CD8-positive, alpha-beta memory T cell (primary cell): ENCODE measurements around the gene VAMP8. TPM values are rescaled to one million over a fixed set of nuclear protein-coding genes. Genes with fewer than 3 reads are reported as not detected.
"Not testable (repeated sequence)": the region's sequence is repeated elsewhere in the genome, so short reads cannot be mapped to it uniquely, and the experiment has no call there.

Source experiments
- CTCF ChIA-PET: fragments of 350-600 bp; sonication (Branson Sonifier 250); formaldehyde crosslinking; loops from one replicate; lab custom pipeline; 2021; ENCODE audit warnings: antibody characterized with exemption; lab: Charles Lee
- POLR2A ChIA-PET: fragments of 350-600 bp; sonication (Branson Sonifier 250); formaldehyde crosslinking; loops from one replicate; lab custom pipeline; 2021; ENCODE audit warnings: antibody characterized with exemption; lab: Charles Lee
- DNase-seq, 5 donors: peaks; one replicate each; pipeline versions ENCODE4 v3.0.0 to v3.0.0-alpha.2; 2020 to 2022; ENCODE audit warnings: mixed read lengths in 1 of 5
- H3K27ac ChIP-seq: one replicate; pipeline ENCODE4 v1.7.0; 2013; ENCODE audit warnings: low read depth, mild to moderate bottlenecking, low read length, moderate library complexity
- H3K27me3 ChIP-seq: 2 replicates; pipeline ENCODE4 v1.7.0; 2013; ENCODE audit warnings: low read length, mild to moderate bottlenecking; ENCODE audit not compliant: insufficient read depth, poor library complexity, severe bottlenecking
- H3K36me3 ChIP-seq: 2 replicates; pipeline ENCODE4 v1.7.0; 2013; ENCODE audit warnings: mild to moderate bottlenecking, low read length, moderate library complexity; ENCODE audit not compliant: insufficient read depth
- H3K4me1 ChIP-seq: 2 replicates; pipeline ENCODE4 v1.7.0; 2013; ENCODE audit warnings: mild to moderate bottlenecking, low read length, moderate library complexity; ENCODE audit not compliant: insufficient read depth
- H3K4me3 ChIP-seq: 2 replicates; pipeline ENCODE4 v1.7.0; 2013; ENCODE audit warnings: mild to moderate bottlenecking, low read length
- H3K9me3 ChIP-seq: 2 replicates; pipeline ENCODE4 v1.7.0; 2013; ENCODE audit warnings: mild to moderate bottlenecking, low read length
- H3K27ac Mint-ChIP-seq, 8 donors: one replicate each; pipeline ENCODE4 v1.8.0; 2020 to 2021; ENCODE audit warnings: mixed read lengths in 8 of 8, mild to moderate bottlenecking in 6 of 8, inconsistent platforms in 3 of 8, moderate library complexity in 3 of 8
- H3K27me3 Mint-ChIP-seq, 2 donors: one replicate each; pipeline ENCODE4 v1.8.0; 2020 to 2021; ENCODE audit warnings: mixed read lengths in 2 of 2, mild to moderate bottlenecking in 1 of 2, moderate library complexity in 1 of 2
- H3K36me3 Mint-ChIP-seq, 3 donors: one replicate each; pipeline ENCODE4 v1.8.0; 2020 to 2021; ENCODE audit warnings: mixed read lengths in 3 of 3, inconsistent platforms in 1 of 3, mild to moderate bottlenecking in 1 of 3
- H3K4me1 Mint-ChIP-seq, 3 donors: one replicate each; pipeline ENCODE4 v1.8.0; 2020 to 2021; ENCODE audit warnings: mixed read lengths in 3 of 3, inconsistent platforms in 1 of 3, mild to moderate bottlenecking in 1 of 3
- H3K4me3 Mint-ChIP-seq, 7 donors: one replicate each; pipeline ENCODE4 v1.8.0; 2020 to 2021; ENCODE audit warnings: mixed read lengths in 7 of 7, mild to moderate bottlenecking in 6 of 7, moderate library complexity in 4 of 7, inconsistent platforms in 2 of 7
- H3K9me3 Mint-ChIP-seq, 5 donors: one replicate each; pipeline ENCODE4 v1.8.0; 2020 to 2022; ENCODE audit warnings: mixed read lengths in 5 of 5, mild to moderate bottlenecking in 3 of 5, moderate library complexity in 2 of 5, inconsistent platforms in 1 of 5
- polyA plus RNA-seq: library from polyadenylated mRNA; unstranded; fragments of 300-500 nt; fragmentation: Illumina TruSeq; gene quantifications from one replicate; pipeline ENCODE4 v1.2.3, GENCODE V29; 2021
- total RNA-seq, 2 experiments: library from RNA; stranded (reverse); gene quantifications; one replicate each; pipeline ENCODE4 v1.2.3, GENCODE V29; 2021

VAMP8 gene
- total and polyA plus RNA-seq, 3 experiments from 2014 or later, result 94.4 to 355 (median 95.4) TPM

DNA sequence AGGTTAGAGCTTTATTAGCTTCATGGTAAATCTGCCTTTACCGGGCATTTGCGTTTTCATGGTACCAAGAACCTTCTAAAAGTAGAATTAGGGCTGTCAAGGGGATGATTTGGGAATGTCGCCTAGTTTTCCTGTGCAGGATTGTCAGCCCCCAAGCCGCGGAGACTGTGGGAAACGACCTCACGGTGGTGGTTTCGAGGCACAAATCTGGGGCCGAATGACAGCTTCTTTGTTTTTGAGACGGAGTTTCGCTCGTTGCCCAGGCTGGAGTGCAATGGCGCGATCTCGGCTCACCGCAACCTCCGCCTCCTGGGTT is 38.0 kb downstream of the VAMP8 start:
- H3K27ac ChIP-seq, result peak overlapping the region; percentile 74
- CTCF ChIA-PET, result interaction anchor here (0.9 to 1.4 kb wide), 2 partner anchors 11 to 64 kb away, joined by 4 read pairs; no protein-coding TSS in a partner anchor
- peak in 1 of 5 donors; percentile 43 for DNase-seq
- peaks cover 23 to 45% (median 35%) of the 10 kb centered on the region in 3 donors for H3K4me1 Mint-ChIP-seq
- peaks cover 0 to 4% of the 10 kb centered on the region in 2 donors for H3K27me3 Mint-ChIP-seq
- peak overlapping the region; percentile 84 for H3K4me3 ChIP-seq
- peaks cover 10% of the 10 kb centered on the region for H3K36me3 ChIP-seq
- H3K36me3 Mint-ChIP-seq, result peaks cover 0 to 27% (median 4%) of the 10 kb centered on the region in 3 donors
- H3K4me3 Mint-ChIP-seq, result peak overlapping the region in 5 of 7 donors; percentile 1 to 99 (median 38)
- H3K9me3 ChIP-seq, result no peaks in the 10 kb centered on the region
- H3K4me1 ChIP-seq, result peaks cover 31% of the 10 kb centered on the region
- H3K9me3 Mint-ChIP-seq, result no peaks in the 10 kb centered on the region
- POLR2A ChIA-PET, result interaction anchor here (0.9 kb wide), 1 partner anchor 55 kb away, joined by 5 read pairs; no protein-coding TSS in a partner anchor
- peak overlapping the region in 6 of 8 donors; percentile 89 to 99 (median 94) for H3K27ac Mint-ChIP-seq
- no peaks in the 10 kb centered on the region for H3K27me3 ChIP-seq

- Histone ChIP-seq H3K36me3 (peaks cover 18% of the 10 kb centered on the region), H3K4me1 (peaks cover 21% of the 10 kb centered on the region)
- H3K4me3 Mint-ChIP-seq, result peak overlapping the region; percentile 95 to 99 (median 96)
- H3K27me3 Mint-ChIP-seq, DNase-seq, H3K27ac ChIP-seq, H3K9me3 ChIP-seq, H3K4me3 ChIP-seq, H3K27me3 ChIP-seq, H3K9me3 Mint-ChIP-seq: not testable (repeated sequence)
- H3K36me3 Mint-ChIP-seq, result peaks cover 0 to 34% (median 11%) of the 10 kb centered on the region in 3 donors
- peak overlapping the region in 5 of 8 donors; percentile 21 to 94 (median 68) for H3K27ac Mint-ChIP-seq
- CTCF ChIA-PET, result interaction anchor here (0.6 to 1.0 kb wide), 3 partner anchors 14 to 22 kb away, joined by 3 to 4 read pairs (median 3); partner anchors contain the start of genes RNF181 and TMEM150A
- peaks cover 18 to 32% (median 29%) of the 10 kb centered on the region in 3 donors for H3K4me1 Mint-ChIP-seq
- POLR2A ChIA-PET, result interaction anchor here (1.2 to 1.3 kb wide), 2 partner anchors 10 to 22 kb away, joined by 4 to 6 read pairs; partner anchors contain the start of gene RNF181
Observed at GRCh38 chr2:85617723-85618122, 40.3 kb downstream of the VAMP8 start.

DNA sequence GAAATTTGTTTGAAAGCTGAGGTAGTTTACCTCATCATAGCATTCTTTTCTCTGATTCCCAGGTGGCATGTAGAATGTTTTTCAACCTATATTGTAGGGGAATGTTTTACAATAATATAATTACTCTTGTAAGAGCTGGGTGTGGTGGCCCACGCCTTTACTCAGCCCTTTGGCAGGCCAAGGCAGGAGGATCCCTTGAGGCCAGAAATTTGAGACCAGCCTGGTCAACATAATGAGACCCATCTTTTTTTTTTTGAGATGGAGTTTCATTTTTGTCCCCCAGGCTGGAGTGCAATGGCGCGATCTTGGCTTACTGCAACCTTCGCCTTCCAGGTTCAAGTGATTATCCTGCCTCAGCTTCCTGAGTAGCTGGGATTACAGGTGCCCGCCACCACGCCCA is 42.2 kb downstream of the VAMP8 start:
- no peak overlapping the region for H3K4me3 Mint-ChIP-seq
- CTCF ChIA-PET, result interaction anchor here (1.3 to 4.7 kb wide), 2 partner anchors 15 to 17 kb away, joined by 3 to 27 read pairs; no protein-coding TSS in a partner anchor

GRCh38 chr2:85621338-85621737 is 44.0 kb downstream of the VAMP8 start:
- POLR2A ChIA-PET, result interaction anchor here (0.6 to 0.7 kb wide), 2 partner anchors 12 to 523 kb away, joined by 3 read pairs; no protein-coding TSS in a partner anchor

More for the DNA sequence above, 42.2 kb downstream of the VAMP8 start:
- Mint-ChIP-seq H3K9me3 (no peaks in the 10 kb centered on the region), H3K36me3 (peaks cover 0 to 52% (median 17%) of the 10 kb centered on the region in 3 donors), H3K4me1 (peaks cover 21 to 39% (median 29%) of the 10 kb centered on the region in 3 donors), H3K27me3 (peaks cover 0 to 2% of the 10 kb centered on the region in 2 donors), H3K27ac (peak overlapping the region in 1 of 8 donors; percentile 24)
- DNase-seq, result no peak
- POLR2A ChIA-PET, result interaction anchor here (0.7 kb wide), 2 partner anchors 105 to 585 kb away, joined by 3 read pairs; no protein-coding TSS in a partner anchor
- H3K9me3 ChIP-seq, result no peaks in the 10 kb centered on the region
- H3K36me3 ChIP-seq, result peaks cover 33% of the 10 kb centered on the region
- no peaks in the 10 kb centered on the region for H3K27me3 ChIP-seq
- peaks cover 21% of the 10 kb centered on the region for H3K4me1 ChIP-seq
- no peak overlapping the region for H3K4me3 ChIP-seq
- H3K27ac ChIP-seq, result no peak overlapping the region

DNA sequence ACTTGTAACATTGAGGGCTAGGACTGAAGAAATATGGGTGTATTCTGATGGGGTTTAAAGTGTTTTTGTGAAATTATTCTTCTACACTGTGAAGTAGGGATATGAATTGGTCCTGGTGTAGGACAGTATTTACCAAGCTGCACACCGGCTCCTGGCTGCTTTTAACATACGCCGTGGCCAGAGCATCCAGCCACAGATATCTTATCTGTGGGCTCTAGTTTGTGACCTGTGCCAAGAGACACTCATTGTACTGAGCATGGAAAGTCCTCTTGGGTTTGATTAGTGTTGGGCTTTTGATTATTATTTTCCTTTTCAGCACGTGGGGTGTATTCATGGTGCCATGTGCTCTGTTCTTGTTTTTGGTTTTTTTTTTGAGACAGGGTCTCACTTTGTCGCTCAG is 46.6 kb downstream of the VAMP8 start:
- Histone ChIP-seq H3K36me3 (peaks cover 52% of the 10 kb centered on the region), H3K27ac (no peak overlapping the region), H3K4me3 (no peak overlapping the region), H3K4me1 (no peaks in the 10 kb centered on the region), H3K27me3 (no peaks in the 10 kb centered on the region), H3K9me3 (no peaks in the 10 kb centered on the region)
- H3K4me3 Mint-ChIP-seq, result no peak overlapping the region
- CTCF ChIA-PET, result no interaction called here
- H3K27ac Mint-ChIP-seq, result peak overlapping the region in 1 of 8 donors; percentile 29
- H3K4me1 Mint-ChIP-seq, result peaks cover 8 to 23% (median 22%) of the 10 kb centered on the region in 3 donors
- no peak for DNase-seq
- H3K9me3 Mint-ChIP-seq, result no peaks in the 10 kb centered on the region
- H3K36me3 Mint-ChIP-seq, result peaks cover 3 to 81% (median 26%) of the 10 kb centered on the region in 3 donors
- POLR2A ChIA-PET, result no interaction called here
- H3K27me3 Mint-ChIP-seq, result peaks cover 0 to 1% of the 10 kb centered on the region in 2 donors

More at GRCh38 chr2:85621338-85621737, 44.0 kb downstream of the VAMP8 start:
- Mint-ChIP-seq H3K4me3 (no peak overlapping the region), H3K4me1 (peaks cover 17 to 33% (median 23%) of the 10 kb centered on the region in 3 donors), H3K27ac (peak overlapping the region in 3 of 8 donors; percentile 26 to 69 (median 39)), H3K27me3 (peaks cover 0 to 1% of the 10 kb centered on the region in 2 donors), H3K9me3 (no peaks in the 10 kb centered on the region), H3K36me3 (peaks cover 0 to 65% (median 26%) of the 10 kb centered on the region in 3 donors)
- Histone ChIP-seq H3K27me3 (no peaks in the 10 kb centered on the region), H3K9me3 (no peaks in the 10 kb centered on the region), H3K36me3 (peaks cover 46% of the 10 kb centered on the region), H3K27ac (no peak overlapping the region), H3K4me1 (peaks cover 14% of the 10 kb centered on the region), H3K4me3 (no peak overlapping the region)
- no peak for DNase-seq
- CTCF ChIA-PET, result interaction anchor here (4.7 kb wide), 1 partner anchor 15 kb away, joined by 27 read pairs; no protein-coding TSS in a partner anchor

DNA sequence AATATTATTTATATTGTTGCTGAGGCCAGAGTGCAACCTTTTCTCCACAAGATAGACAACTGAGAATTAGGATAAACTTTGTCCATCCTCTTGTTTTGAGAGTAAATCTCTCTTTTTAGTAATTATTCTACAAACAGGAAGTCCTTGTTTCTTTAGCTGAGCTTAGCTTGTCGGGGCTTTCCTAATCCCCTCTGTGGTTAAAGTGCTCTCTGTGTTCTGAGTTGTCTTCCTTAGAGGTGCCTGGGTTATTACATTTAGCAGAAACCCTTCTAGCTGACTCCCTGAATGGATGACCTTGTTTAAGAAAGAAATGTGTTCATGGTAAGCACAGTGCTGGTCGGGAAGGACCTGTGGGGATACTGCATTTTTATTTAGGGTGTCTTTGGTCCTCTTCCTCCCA is 51.3 kb downstream of the VAMP8 start:
- Mint-ChIP-seq H3K36me3 (peaks cover 3 to 93% (median 28%) of the 10 kb centered on the region in 3 donors), H3K4me1 (peaks cover 6 to 25% (median 20%) of the 10 kb centered on the region in 3 donors), H3K27ac (peak overlapping the region in 5 of 8 donors; percentile 23 to 51 (median 40)), H3K4me3 (peak overlapping the region in 1 of 7 donors; percentile 56), H3K9me3 (no peaks in the 10 kb centered on the region), H3K27me3 (peaks cover 0 to 1% of the 10 kb centered on the region in 2 donors)
- ChIA-PET POLR2A (interaction anchor here (0.7 to 1.1 kb wide), 3 partner anchors 11 to 90 kb away, joined by 3 to 6 read pairs (median 3); no protein-coding TSS in a partner anchor), CTCF (interaction anchor here (3.7 kb wide), 1 partner anchor 9 kb away, joined by 20 read pairs; no protein-coding TSS in a partner anchor)
- Histone ChIP-seq H3K4me3 (no peak overlapping the region), H3K36me3 (peaks cover 50% of the 10 kb centered on the region), H3K27ac (no peak overlapping the region), H3K4me1 (no peaks in the 10 kb centered on the region), H3K9me3 (no peaks in the 10 kb centered on the region), H3K27me3 (no peaks in the 10 kb centered on the region)
- no peak for DNase-seq

DNA sequence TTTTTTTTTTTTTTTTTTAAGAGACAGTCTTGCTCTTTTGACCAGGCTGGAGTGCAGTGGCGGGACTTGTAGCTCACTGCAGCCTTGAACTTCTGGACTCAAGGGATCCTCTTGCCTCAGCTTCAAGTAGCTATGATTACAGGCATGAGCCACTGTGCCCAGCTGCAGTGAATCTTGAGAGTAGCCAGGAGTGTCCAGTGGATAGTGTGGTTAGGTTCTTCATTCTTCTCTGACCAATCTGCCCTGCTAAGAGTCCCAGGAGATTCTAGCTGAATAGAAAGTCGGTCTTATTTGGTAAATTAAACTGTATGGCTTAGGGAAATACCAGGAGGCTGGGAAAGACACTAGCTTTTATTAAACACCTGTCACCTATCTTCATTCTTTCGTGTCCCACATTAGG is 53.9 kb downstream of the VAMP8 start:
- Mint-ChIP-seq H3K27ac (no peak overlapping the region), H3K4me1 (peaks cover 17 to 40% (median 33%) of the 10 kb centered on the region in 3 donors), H3K36me3 (peaks cover 3 to 89% (median 26%) of the 10 kb centered on the region in 3 donors), H3K9me3 (no peaks in the 10 kb centered on the region), H3K27me3 (no peaks in the 10 kb centered on the region), H3K4me3 (no peak overlapping the region)
- POLR2A ChIA-PET, result no interaction called here
- no peak for DNase-seq
- peaks cover 43% of the 10 kb centered on the region for H3K36me3 ChIP-seq
- CTCF ChIA-PET, result interaction anchor here (0.6 kb wide), 1 partner anchor 14 kb away, joined by 3 read pairs; no protein-coding TSS in a partner anchor
- H3K4me1 ChIP-seq, result no peaks in the 10 kb centered on the region
- H3K9me3 ChIP-seq, result no peaks in the 10 kb centered on the region
- H3K27me3 ChIP-seq, result no peaks in the 10 kb centered on the region
- H3K4me3 ChIP-seq, result no peak overlapping the region
- no peak overlapping the region for H3K27ac ChIP-seq
